ENCODE data around the gene MRGPRG. TPM values are rescaled to one million over a fixed set of nuclear protein-coding genes. Genes with fewer than 3 reads are reported as not detected.

The MRGPRG gene
- total and polyA plus RNA-seq, 4 donors = not detected

DNA sequence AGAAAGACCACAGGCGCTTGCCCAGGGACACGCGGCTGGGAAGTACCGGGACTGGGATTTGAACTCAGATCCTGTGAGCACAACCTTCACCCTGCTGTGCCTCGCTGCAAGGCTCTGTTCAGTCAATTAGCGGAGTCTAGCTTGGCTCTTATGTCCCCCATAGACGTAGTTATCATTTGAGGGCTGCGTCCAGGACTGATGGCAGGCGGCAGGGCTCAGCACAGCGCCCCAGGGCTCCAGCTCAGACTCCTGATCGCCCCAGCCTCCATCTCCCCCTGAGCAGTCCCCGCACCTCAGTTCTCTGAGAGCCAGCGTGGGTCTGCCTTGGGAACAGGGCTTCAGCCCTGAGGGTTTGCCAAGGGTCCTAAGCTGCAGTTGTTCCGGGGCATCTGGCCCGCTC is 19.8 kb downstream of the MRGPRG start:
- Histone ChIP-seq H3K27ac (ENCODE audit: low read depth in 1 of 2, low read length in 1 of 2) (no peak overlapping the region), H3K4me1 (ENCODE audit: control insufficient read depth in 5 of 5, insufficient read depth in 5 of 5, low read length in 5 of 5) (peaks cover 0 to 6% (median 3%) of the 10 kb centered on the region in 5 donors), H3K36me3 (ENCODE audit: control insufficient read depth in 4 of 4, insufficient read depth in 4 of 4, low read length in 4 of 4) (no peaks in the 10 kb centered on the region), H3K9me3 (ENCODE audit: control insufficient read depth in 4 of 4, insufficient read depth in 3 of 4, low read length in 3 of 4) (peaks cover 0 to 2% (median 0%) of the 10 kb centered on the region in 4 donors), H3K9ac (ENCODE audit: insufficient read depth in 1 of 2, low read length in 2 of 2) (no peak overlapping the region), H3K27me3 (ENCODE audit: control insufficient read depth in 3 of 3, insufficient read depth in 3 of 3, low read length in 2 of 3) (peaks cover 0 to 24% (median 14%) of the 10 kb centered on the region in 3 donors), H3K4me3 (no peak overlapping the region)
- ATAC-seq (ENCODE audit: insufficient read depth, low FRiP score) = no peak
- no peak for DNase-seq
- no peak for TF ChIP-seq CTCF (IDR thresholded peaks at IDR 0.05; ENCODE audit: control extremely low read depth, extremely low read depth)
- WGBS, 2 donors = 91 to 95% methylated on average over 15 of the region's 15 CpGs

DNA sequence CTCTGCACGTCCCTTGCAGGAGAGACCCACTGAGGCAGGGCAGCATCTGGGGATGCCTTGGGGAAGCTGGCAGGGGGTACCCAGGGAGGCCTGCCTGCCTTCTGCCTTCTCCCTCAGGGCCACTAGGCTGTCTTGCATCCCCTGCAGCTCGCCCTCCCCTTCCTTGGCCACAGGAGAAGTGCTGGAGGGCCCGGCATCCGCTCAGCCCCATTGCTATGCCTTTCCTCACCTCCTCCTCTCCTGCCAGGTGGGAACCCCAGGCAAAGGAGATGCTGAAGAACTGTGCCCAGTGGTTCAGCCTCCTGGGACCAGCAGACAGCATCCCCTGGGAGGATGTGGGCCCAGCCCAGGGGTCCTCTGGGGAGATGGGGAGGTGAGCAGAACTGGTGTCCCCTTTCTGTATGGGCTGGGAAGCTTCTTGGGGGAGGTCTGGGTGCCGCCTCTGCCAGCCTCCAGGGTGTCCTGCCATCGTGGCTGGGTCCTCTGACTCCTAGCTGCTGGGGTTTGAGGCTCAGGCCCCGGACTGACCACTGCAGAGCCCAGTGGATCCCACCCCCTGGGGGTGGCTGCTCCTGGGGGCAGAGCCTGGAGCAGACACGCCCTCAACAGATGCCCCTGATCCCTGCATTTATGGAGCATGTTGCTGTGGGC is 20.6 kb downstream of the MRGPRG start:
- Histone ChIP-seq H3K9me3 (ENCODE audit: control insufficient read depth in 4 of 4, insufficient read depth in 3 of 4, low read length in 3 of 4) (peaks cover 0 to 2% (median 0%) of the 10 kb centered on the region in 4 donors), H3K4me3 (no peak overlapping the region), H3K9ac (ENCODE audit: insufficient read depth in 1 of 2, low read length in 2 of 2) (no peak overlapping the region), H3K27me3 (ENCODE audit: control insufficient read depth in 3 of 3, insufficient read depth in 3 of 3, low read length in 2 of 3) (peaks cover 0 to 17% (median 11%) of the 10 kb centered on the region in 3 donors), H3K36me3 (ENCODE audit: control insufficient read depth in 4 of 4, insufficient read depth in 4 of 4, low read length in 4 of 4) (no peaks in the 10 kb centered on the region), H3K4me1 (ENCODE audit: control insufficient read depth in 5 of 5, insufficient read depth in 5 of 5, low read length in 5 of 5) (peaks cover 0 to 3% (median 0%) of the 10 kb centered on the region in 5 donors), H3K27ac (ENCODE audit: low read depth in 1 of 2, low read length in 1 of 2) (no peak overlapping the region)
- no peak for TF ChIP-seq CTCF (IDR thresholded peaks at IDR 0.05; ENCODE audit: control extremely low read depth, extremely low read depth)
- DNase-seq (no peak), ATAC-seq (ENCODE audit: insufficient read depth, low FRiP score) (no peak)
- 76 to 81% methylated on average over 8 of the region's 8 CpGs for WGBS, 2 donors

DNA sequence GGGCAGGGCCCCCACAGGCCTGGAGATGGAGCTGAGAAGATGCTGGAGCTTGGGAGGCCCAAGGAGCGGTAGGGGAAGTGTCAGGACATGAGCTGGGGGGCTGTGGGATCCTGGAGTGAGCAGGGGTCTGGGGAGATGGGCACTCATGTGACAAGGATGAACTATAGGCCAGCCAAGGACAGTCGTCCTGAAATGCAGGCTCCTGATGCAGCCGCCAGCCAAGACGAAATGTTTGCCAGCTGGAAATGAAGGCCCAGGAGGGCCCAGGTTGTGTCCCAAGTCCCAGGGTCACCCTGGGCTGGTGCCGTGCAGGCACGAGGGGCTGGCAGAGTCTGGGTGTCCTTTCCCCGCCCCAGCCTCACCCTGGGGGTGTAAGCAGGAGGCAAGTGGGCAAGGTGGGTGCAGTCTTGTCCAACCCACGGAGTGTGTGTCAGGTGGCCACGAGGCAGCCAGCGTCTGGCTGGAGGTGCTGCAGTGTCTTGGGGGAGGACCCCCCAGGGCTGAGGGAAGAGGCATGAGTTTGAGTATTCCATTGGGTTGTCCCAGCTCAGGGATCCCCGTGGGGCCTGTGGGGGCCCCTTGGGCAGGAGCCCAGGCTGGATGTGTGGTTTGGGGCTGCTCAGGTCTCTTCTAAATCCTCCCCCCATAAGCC is 21.4 kb downstream of the MRGPRG start:
- DNase-seq = no peak
- peaks cover 0 to 9% (median 3%) of the 10 kb centered on the region in 3 donors for H3K27me3 ChIP-seq (ENCODE audit: control insufficient read depth in 3 of 3, insufficient read depth in 3 of 3, low read length in 2 of 3)
- peaks cover 0 to under 1% (median 0%) of the 10 kb centered on the region in 4 donors for H3K9me3 ChIP-seq (ENCODE audit: control insufficient read depth in 4 of 4, insufficient read depth in 3 of 4, low read length in 3 of 4)
- TF ChIP-seq CTCF (IDR thresholded peaks at IDR 0.05; ENCODE audit: control extremely low read depth, extremely low read depth) = no peak
- no peak overlapping the region for H3K9ac ChIP-seq (ENCODE audit: insufficient read depth in 1 of 2, low read length in 2 of 2)
- H3K4me1 ChIP-seq (ENCODE audit: control insufficient read depth in 5 of 5, insufficient read depth in 5 of 5, low read length in 5 of 5) = no peaks in the 10 kb centered on the region
- H3K27ac ChIP-seq (ENCODE audit: low read depth in 1 of 2, low read length in 1 of 2) = no peak overlapping the region
- H3K4me3 ChIP-seq = no peak overlapping the region
- ATAC-seq (ENCODE audit: insufficient read depth, low FRiP score) = no peak
- no peaks in the 10 kb centered on the region for H3K36me3 ChIP-seq (ENCODE audit: control insufficient read depth in 4 of 4, insufficient read depth in 4 of 4, low read length in 4 of 4)
- WGBS, 2 donors = 86 to 92% methylated on average over 10 to 11 of the region's 11 CpGs
